HepG2 (cell line): ENCODE measurements around the gene VAMP5. TPM values are rescaled to one million over a fixed set of nuclear protein-coding genes. Genes with fewer than 3 reads are reported as not detected.

ENCODE experiments used
- DRAP1 ChIP-seq: IDR thresholded peaks from 2 replicates; pipeline ENCODE4 v1.6.1; 2016; ENCODE audit warnings: missing genetic modification reagents, missing compliant biosample characterization
- GATA4 ChIP-seq: sonication (generic); IDR thresholded peaks from 2 replicates; pipeline ENCODE4 v1.6.1; 2016; ENCODE audit warnings: antibody characterized with exemption, low read depth, borderline replicate concordance
- HOMEZ ChIP-seq: IDR thresholded peaks from 2 replicates; pipeline ENCODE4 v1.6.1; 2016; ENCODE audit warnings: low read depth
- JARID2 ChIP-seq: sonication (generic); formaldehyde crosslinking; IDR thresholded peaks from 2 replicates; pipeline ENCODE4 v1.8.1; 2023; ENCODE audit warnings: missing genetic modification reagents, inconsistent platforms; ENCODE audit not compliant: insufficient replicate concordance
- KDM3A ChIP-seq: IDR thresholded peaks from 2 replicates; pipeline ENCODE4 v1.6.1; 2018; ENCODE audit warnings: low read depth, missing compliant biosample characterization
- KDM5B ChIP-seq: sonication (generic); formaldehyde crosslinking; IDR thresholded peaks from 2 replicates; pipeline ENCODE4 v1.4.0; 2020; ENCODE audit warnings: missing genetic modification reagents, mild to moderate bottlenecking, borderline replicate concordance
- LBX2 ChIP-seq: sonication (generic); formaldehyde crosslinking; IDR thresholded peaks from 2 replicates; pipeline ENCODE4 v1.5.0; 2020; ENCODE audit warnings: missing genetic modification reagents, mild to moderate bottlenecking, borderline replicate concordance
- MAZ ChIP-seq, 2 experiments: sonication (generic) in 1 of 2; formaldehyde crosslinking in 1 of 2; IDR thresholded peaks; 2 replicates each; pipeline versions ENCODE4 v1.5.0 to v1.6.1; 2012 to 2020; ENCODE audit warnings: low read depth in 2 of 2, mild to moderate bottlenecking in 2 of 2, borderline replicate concordance in 1 of 2, improper control_type of control experiment in 1 of 2, low read length in 1 of 2, missing genetic modification reagents in 1 of 2, moderate library complexity in 1 of 2
- MED1 ChIP-seq: sonication (generic); formaldehyde crosslinking; IDR thresholded peaks from 2 replicates; pipeline ENCODE4 v1.4.0; 2020; ENCODE audit warnings: missing genetic modification reagents
- MEF2D ChIP-seq: sonication (generic); formaldehyde crosslinking; IDR thresholded peaks from 2 replicates; pipeline ENCODE4 v1.5.1; 2020; ENCODE audit warnings: mild to moderate bottlenecking, missing genetic modification reagents
- NCOA2 ChIP-seq: sonication (generic); formaldehyde crosslinking; IDR thresholded peaks from 2 replicates; pipeline ENCODE4 v1.8.0; 2022; ENCODE audit warnings: inconsistent platforms
- PHB2 ChIP-seq: fragments of 450-650 bp; IDR thresholded peaks from 2 replicates; pipeline ENCODE4 v1.6.1; 2018; ENCODE audit not compliant: partially characterized antibody
- RNF219 ChIP-seq: sonication (generic); formaldehyde crosslinking; IDR thresholded peaks from 2 replicates; pipeline ENCODE4 v1.5.0; 2020; ENCODE audit warnings: mild to moderate bottlenecking, missing genetic modification reagents
- SP1 ChIP-seq, 2 experiments: fragments of 450-650 bp in 1 of 2; sonication (generic) in 1 of 2; formaldehyde crosslinking in 1 of 2; IDR thresholded peaks; 2 replicates each; pipeline versions ENCODE4 v1.4.0 to v1.6.1; 2016 to 2020; ENCODE audit warnings: missing genetic modification reagents in 1 of 2
- SSRP1 ChIP-seq: IDR thresholded peaks from 2 replicates; pipeline ENCODE4 v1.6.1; 2016; ENCODE audit warnings: control low read depth
- TSC22D2 ChIP-seq: sonication (generic); formaldehyde crosslinking; IDR thresholded peaks from 2 replicates; pipeline ENCODE4 v1.5.1; 2020; ENCODE audit warnings: missing genetic modification reagents, mild to moderate bottlenecking, borderline replicate concordance
- ZNF546 ChIP-seq: sonication (generic); formaldehyde crosslinking; conservative IDR thresholded peaks from 2 replicates; pipeline ENCODE4 v1.8.1; 2023; ENCODE audit warnings: mild to moderate bottlenecking, missing genetic modification reagents
- ZNF557 ChIP-seq: sonication (generic); formaldehyde crosslinking; IDR thresholded peaks from 2 replicates; pipeline ENCODE4 v1.4.0; 2020; ENCODE audit warnings: missing genetic modification reagents
- polyA plus RNA-seq, 8 experiments: library from polyadenylated mRNA; depleted of rRNA in 3 of 8; stranded (reverse) in 7 of 8; unstranded in 1 of 8; fragments of >200 nt; fragmentation: Illumina TruSeq in 4 of 8; extraction: Trizol in 4 of 8; gene quantifications; 2 replicates each; pipeline versions ENCODE4 v1.2.1 to v1.2.3, GENCODE V29; 2011 to 2016; ENCODE audit warnings: low read depth in 4 of 8, missing spikeins in 1 of 8, mixed read lengths in 1 of 8; ENCODE audit not compliant: insufficient read depth in 1 of 8
- total RNA-seq, 5 experiments: library from RNA; depleted of rRNA; stranded (reverse); fragments of >200 nt; fragmentation: Illumina TruSeq; extraction: Trizol; gene quantifications; 2 replicates each; pipeline ENCODE4 v1.2.3, GENCODE V29; 2016; ENCODE audit warnings: low read depth in 1 of 5
- TF ChIP-seq, protein P1 (sequence below): sonication (generic); formaldehyde crosslinking; IDR thresholded peaks from 2 replicates; pipeline ENCODE4 v1.4.0; 2020; ENCODE audit warnings: missing genetic modification reagents, borderline replicate concordance

The VAMP5 gene
- total and polyA plus RNA-seq, 2 of the 13 experiments (the other 11 are each of a cell fraction or from before 2014, with no cell fraction given), result 7.2 to 56.7 TPM

DNA sequence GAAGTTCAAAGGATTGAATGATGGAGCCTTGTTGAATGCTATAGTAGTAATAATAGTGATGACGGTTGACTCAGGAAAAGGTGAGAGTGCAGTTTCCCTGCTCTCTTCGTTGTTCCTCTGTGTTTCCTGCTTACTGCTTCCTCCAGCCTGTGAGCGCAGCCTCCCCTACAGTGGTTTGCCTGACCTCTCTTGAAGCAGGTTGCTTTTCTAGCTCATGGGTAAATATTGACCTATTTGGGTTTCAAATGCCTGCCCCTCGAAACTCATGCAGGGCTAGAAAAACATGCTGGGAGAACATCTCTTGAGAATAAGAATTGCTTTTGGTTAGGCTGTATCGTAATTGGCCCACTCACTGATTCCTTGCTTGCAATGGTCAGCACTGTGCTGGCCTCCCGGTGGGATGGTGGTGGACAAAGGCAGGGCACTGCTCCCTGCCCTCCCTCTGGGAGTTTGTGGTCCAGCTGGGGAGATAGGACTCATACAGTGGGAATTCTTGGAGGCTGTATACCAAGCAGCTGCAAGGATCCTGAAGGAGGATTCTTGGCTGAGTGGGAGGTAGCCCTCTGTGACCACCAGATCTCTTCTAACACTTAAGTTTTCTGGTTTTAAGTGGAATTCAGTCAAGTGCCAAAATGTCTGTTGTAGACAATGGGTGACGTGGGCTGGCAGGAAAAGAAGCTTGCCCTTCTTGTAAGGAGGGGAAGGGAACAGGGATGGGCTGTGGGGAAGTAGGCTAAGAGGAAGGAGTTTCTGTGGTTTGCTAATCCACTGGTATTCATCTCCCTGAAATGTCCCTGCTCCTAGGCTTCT lies 6.0 kb downstream of the VAMP5 start (continued):
- TF ChIP-seq HOMEZ (CRISPR knock-in tag), result peak; percentile 83
- TF ChIP-seq GATA4, result no peak
- TF ChIP-seq RNF219 (CRISPR knock-in tag), result no peak
- TF ChIP-seq KDM5B (CRISPR knock-in tag), result 0 out of 2 replicates have a peak, but pooled peaks have one; percentile 17
- peak; percentile 43; the same call in 1 of the 2 replicates for TF ChIP-seq NCOA2 (CRISPR knock-in tag)
- TF ChIP-seq MEF2D (CRISPR knock-in tag), result peak; percentile 76; the same call in 1 of the 2 replicates
- TF ChIP-seq PHB2, result no peak
- TF ChIP-seq MAZ (IDR thresholded peaks at IDR 0.05; ENCODE audit: borderline replicate concordance, low read depth, low read length), result no peak
- 0 out of 2 replicates have a peak, but pooled peaks have one; percentile 15 for TF ChIP-seq MAZ (CRISPR knock-in tag; IDR thresholded peaks at IDR 0.05; ENCODE audit: low read depth)
- TF ChIP-seq KDM3A, result no peak
- TF ChIP-seq TSC22D2 (CRISPR knock-in tag), result no peak
- TF ChIP-seq ZNF546, result no peak
- no peak for TF ChIP-seq LBX2 (CRISPR knock-in tag)
- no peak for TF ChIP-seq SP1 (IDR thresholded peaks at IDR 0.05)
- no peak for TF ChIP-seq SP1 (CRISPR knock-in tag; IDR thresholded peaks at IDR 0.05)
- peak; percentile 69 for TF ChIP-seq DRAP1
- TF ChIP-seq, protein P1, sequence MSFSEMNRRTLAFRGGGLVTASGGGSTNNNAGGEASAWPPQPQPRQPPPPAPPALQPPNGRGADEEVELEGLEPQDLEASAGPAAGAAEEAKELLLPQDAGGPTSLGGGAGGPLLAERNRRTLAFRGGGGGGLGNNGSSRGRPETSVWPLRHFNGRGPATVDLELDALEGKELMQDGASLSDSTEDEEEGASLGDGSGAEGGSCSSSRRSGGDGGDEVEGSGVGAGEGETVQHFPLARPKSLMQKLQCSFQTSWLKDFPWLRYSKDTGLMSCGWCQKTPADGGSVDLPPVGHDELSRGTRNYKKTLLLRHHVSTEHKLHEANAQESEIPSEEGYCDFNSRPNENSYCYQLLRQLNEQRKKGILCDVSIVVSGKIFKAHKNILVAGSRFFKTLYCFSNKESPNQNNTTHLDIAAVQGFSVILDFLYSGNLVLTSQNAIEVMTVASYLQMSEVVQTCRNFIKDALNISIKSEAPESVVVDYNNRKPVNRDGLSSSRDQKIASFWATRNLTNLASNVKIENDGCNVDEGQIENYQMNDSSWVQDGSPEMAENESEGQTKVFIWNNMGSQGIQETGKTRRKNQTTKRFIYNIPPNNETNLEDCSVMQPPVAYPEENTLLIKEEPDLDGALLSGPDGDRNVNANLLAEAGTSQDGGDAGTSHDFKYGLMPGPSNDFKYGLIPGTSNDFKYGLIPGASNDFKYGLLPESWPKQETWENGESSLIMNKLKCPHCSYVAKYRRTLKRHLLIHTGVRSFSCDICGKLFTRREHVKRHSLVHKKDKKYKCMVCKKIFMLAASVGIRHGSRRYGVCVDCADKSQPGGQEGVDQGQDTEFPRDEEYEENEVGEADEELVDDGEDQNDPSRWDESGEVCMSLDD (CRISPR knock-in tag), result no peak
- TF ChIP-seq SSRP1 (CRISPR knock-in tag), result no peak
- TF ChIP-seq ZNF557 (CRISPR knock-in tag), result no peak
- TF ChIP-seq MED1 (CRISPR knock-in tag), result peak; percentile 85
- no peak for TF ChIP-seq JARID2 (CRISPR knock-in tag)
